ENCODE data around the gene TFPI.
"Not testable (repeated sequence)": the region's sequence is repeated elsewhere in the genome, so short reads cannot be mapped to it uniquely, and the experiment has no call there.

DNA sequence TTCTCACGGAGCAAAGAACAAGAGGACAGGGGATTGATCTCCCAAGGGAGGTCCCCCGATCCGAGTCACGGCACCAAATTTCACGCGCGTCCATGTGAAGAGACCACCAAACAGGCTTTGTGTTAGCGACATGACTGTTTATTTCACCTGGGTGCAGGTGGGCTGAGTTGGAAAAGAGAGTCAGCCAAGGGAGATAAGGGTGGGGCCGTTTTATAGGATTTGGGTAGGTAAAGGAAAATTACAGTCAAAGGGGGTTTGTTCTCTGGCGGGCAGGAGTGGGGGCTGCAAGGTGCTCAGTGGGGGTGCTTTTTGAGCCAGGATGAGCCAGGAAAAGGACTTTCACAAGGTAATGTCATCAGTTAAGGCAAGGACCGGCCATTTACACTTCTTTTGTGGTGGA, 11.4 kb upstream of the TFPI start:
- TF ChIP-seq, protein P1, sequence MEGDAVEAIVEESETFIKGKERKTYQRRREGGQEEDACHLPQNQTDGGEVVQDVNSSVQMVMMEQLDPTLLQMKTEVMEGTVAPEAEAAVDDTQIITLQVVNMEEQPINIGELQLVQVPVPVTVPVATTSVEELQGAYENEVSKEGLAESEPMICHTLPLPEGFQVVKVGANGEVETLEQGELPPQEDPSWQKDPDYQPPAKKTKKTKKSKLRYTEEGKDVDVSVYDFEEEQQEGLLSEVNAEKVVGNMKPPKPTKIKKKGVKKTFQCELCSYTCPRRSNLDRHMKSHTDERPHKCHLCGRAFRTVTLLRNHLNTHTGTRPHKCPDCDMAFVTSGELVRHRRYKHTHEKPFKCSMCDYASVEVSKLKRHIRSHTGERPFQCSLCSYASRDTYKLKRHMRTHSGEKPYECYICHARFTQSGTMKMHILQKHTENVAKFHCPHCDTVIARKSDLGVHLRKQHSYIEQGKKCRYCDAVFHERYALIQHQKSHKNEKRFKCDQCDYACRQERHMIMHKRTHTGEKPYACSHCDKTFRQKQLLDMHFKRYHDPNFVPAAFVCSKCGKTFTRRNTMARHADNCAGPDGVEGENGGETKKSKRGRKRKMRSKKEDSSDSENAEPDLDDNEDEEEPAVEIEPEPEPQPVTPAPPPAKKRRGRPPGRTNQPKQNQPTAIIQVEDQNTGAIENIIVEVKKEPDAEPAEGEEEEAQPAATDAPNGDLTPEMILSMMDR (IDR thresholded peaks at IDR 0.05) = not testable (repeated sequence)
- not testable (repeated sequence) for TF ChIP-seq POLR2AphosphoS5, EP300 (IDR thresholded peaks at IDR 0.05)
